Neural progenitor cell (in vitro differentiated cells): ENCODE results near the gene MINDY3. TPM values are rescaled to one million over a fixed set of nuclear protein-coding genes. Genes with fewer than 3 reads are reported as not detected.
A peak's percentile ranks its signal among the peaks of the same experiment; 100 is the strongest.
"Not testable (repeated sequence)": the region's sequence is repeated elsewhere in the genome, so short reads cannot be mapped to it uniquely, and the experiment has no call there.

Source experiments
- DNase-seq: peaks from one replicate; pipeline ENCODE4 v3.0.0-alpha.2; 2016; ENCODE audit warnings: low spot score
- H2AFZ ChIP-seq: fragments of 200-600 bp; sonication (generic); replicated peaks from 2 replicates; pipeline ENCODE4 v1.6.1; 2016; ENCODE audit warnings: antibody characterized with exemption
- H3F3A ChIP-seq: fragments of 200-600 bp; sonication (generic); 2 replicates; pipeline ENCODE4 v1.6.1; 2016; ENCODE audit warnings: antibody characterized with exemption, low read depth
- H3K27ac ChIP-seq: fragments of 200-600 bp; sonication (generic); 2 replicates; pipeline ENCODE4 v1.5.1; 2016; ENCODE audit warnings: mild to moderate bottlenecking
- H3K27me3 ChIP-seq: fragments of 200-600 bp; sonication (generic); 2 replicates; pipeline ENCODE4 v1.6.1; 2016; ENCODE audit warnings: mild to moderate bottlenecking, moderate library complexity
- H3K36me3 ChIP-seq: fragments of 200-600 bp; sonication (generic); 2 replicates; pipeline ENCODE4 v1.5.1; 2016
- H3K4me1 ChIP-seq: fragments of 200-600 bp; sonication (generic); 2 replicates; pipeline ENCODE4 v1.6.1; 2016; ENCODE audit warnings: mixed run types
- H3K4me2 ChIP-seq: fragments of 200-600 bp; sonication (generic); 2 replicates; pipeline ENCODE4 v1.6.1; 2016
- H3K4me3 ChIP-seq: fragments of 200-600 bp; sonication (generic); 2 replicates; pipeline ENCODE4 v1.5.1; 2016
- H3K79me2 ChIP-seq: fragments of 200-600 bp; sonication (generic); 2 replicates; pipeline ENCODE4 v1.6.1; 2016; ENCODE audit warnings: low read depth
- H3K9ac ChIP-seq: fragments of 200-600 bp; sonication (generic); 2 replicates; pipeline ENCODE4 v1.6.1; 2016
- H3K9me3 ChIP-seq: fragments of 200-600 bp; sonication (generic); 2 replicates; pipeline ENCODE4 v1.5.1; 2016; ENCODE audit warnings: low read depth
- H4K20me1 ChIP-seq: fragments of 200-600 bp; sonication (generic); 2 replicates; pipeline ENCODE4 v1.6.1; 2016; ENCODE audit warnings: low read depth
- H3K27ac Mint-ChIP-seq: 3 replicates; pipeline ENCODE4 v1.8.0; 2021; ENCODE audit warnings: mixed read lengths
- H3K27me3 Mint-ChIP-seq: 2 replicates; pipeline ENCODE4 v1.8.0; 2022; ENCODE audit warnings: low read depth, mild to moderate bottlenecking, inconsistent platforms, moderate library complexity, mixed read lengths; ENCODE audit not compliant: insufficient read depth
- H3K36me3 Mint-ChIP-seq: 3 replicates; pipeline ENCODE4 v1.8.0; 2021; ENCODE audit warnings: mixed read lengths
- H3K4me1 Mint-ChIP-seq: 3 replicates; pipeline ENCODE4 v1.8.0; 2021; ENCODE audit warnings: mixed read lengths
- H3K4me3 Mint-ChIP-seq: 3 replicates; pipeline ENCODE4 v1.8.0; 2021; ENCODE audit warnings: mild to moderate bottlenecking, moderate library complexity, mixed read lengths
- H3K9me3 Mint-ChIP-seq: 3 replicates; pipeline ENCODE4 v1.8.0; 2020; ENCODE audit warnings: mixed read lengths
- EZH2 ChIP-seq: fragments of 200-600 bp; sonication (generic); IDR thresholded peaks from 2 replicates; pipeline ENCODE4 v1.6.1; 2017; ENCODE audit warnings: antibody characterized with exemption, mild to moderate bottlenecking, moderate library complexity
- EZH2phosphoT487 ChIP-seq: fragments of 200-600 bp; sonication (generic); IDR thresholded peaks from 2 replicates; pipeline ENCODE4 v1.6.1; 2017; ENCODE audit warnings: antibody characterized with exemption
- total RNA-seq: library from RNA; depleted of rRNA; stranded (reverse); fragments of >200 nt; gene quantifications from 2 replicates; pipeline ENCODE4 v1.2.3, GENCODE V29; 2015; ENCODE audit warnings: low replicate concordance
- TF ChIP-seq, protein P1 (sequence below): fragments of 200-600 bp; sonication (generic); IDR thresholded peaks from 2 replicates; pipeline ENCODE4 v1.5.1; 2017; ENCODE audit warnings: antibody characterized with exemption, mild to moderate bottlenecking

Gene MINDY3
- total RNA-seq, 1 donor from 2014 or later, result 28.2 TPM

DNA sequence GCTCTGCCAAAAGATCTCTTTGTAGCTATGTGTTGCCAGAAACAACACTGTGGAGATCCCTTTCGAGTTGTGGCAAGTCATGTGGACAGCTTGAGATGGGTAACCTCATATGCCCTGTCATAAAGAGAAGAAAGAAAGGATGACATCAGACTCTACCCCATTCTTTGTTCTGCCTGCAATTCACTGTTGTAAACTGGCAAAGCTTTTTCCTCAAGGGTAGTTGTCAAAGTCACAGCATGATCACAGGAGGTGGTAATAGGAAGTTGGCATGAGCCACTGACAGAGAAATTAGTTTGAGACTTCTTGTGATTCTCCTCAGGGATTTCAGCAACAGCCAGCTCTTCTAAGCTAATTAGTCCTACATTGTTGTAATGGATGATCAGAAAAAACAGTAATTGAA lies 19.4 kb upstream of the MINDY3 start:
- peak; percentile 46 for TF ChIP-seq EZH2phosphoT487
- TF ChIP-seq, protein P1, sequence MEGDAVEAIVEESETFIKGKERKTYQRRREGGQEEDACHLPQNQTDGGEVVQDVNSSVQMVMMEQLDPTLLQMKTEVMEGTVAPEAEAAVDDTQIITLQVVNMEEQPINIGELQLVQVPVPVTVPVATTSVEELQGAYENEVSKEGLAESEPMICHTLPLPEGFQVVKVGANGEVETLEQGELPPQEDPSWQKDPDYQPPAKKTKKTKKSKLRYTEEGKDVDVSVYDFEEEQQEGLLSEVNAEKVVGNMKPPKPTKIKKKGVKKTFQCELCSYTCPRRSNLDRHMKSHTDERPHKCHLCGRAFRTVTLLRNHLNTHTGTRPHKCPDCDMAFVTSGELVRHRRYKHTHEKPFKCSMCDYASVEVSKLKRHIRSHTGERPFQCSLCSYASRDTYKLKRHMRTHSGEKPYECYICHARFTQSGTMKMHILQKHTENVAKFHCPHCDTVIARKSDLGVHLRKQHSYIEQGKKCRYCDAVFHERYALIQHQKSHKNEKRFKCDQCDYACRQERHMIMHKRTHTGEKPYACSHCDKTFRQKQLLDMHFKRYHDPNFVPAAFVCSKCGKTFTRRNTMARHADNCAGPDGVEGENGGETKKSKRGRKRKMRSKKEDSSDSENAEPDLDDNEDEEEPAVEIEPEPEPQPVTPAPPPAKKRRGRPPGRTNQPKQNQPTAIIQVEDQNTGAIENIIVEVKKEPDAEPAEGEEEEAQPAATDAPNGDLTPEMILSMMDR, result no peak
- Histone ChIP-seq H3F3A (no peaks in the 10 kb centered on the region), H3K9me3 (no peaks in the 10 kb centered on the region), H3K4me3 (no peak overlapping the region), H3K9ac (no peak overlapping the region), H3K79me2 (no peaks in the 10 kb centered on the region), H3K4me2 (peak overlapping the region; percentile 51), H2AFZ (no peak overlapping the region), H3K4me1 (peaks cover 15% of the 10 kb centered on the region), H3K36me3 (no peaks in the 10 kb centered on the region), H3K27ac (no peak overlapping the region), H3K27me3 (no peaks in the 10 kb centered on the region), H4K20me1 (no peaks in the 10 kb centered on the region)
- Mint-ChIP-seq H3K27ac (no peak overlapping the region), H3K4me3 (no peak overlapping the region), H3K9me3 (peaks cover 4% of the 10 kb centered on the region), H3K27me3 (peaks cover 7% of the 10 kb centered on the region), H3K36me3 (no peaks in the 10 kb centered on the region), H3K4me1 (peaks cover 9% of the 10 kb centered on the region)
- peak; percentile 34 for DNase-seq

GRCh38 chr10:15879058-15879457 lies 18.8 kb upstream of the MINDY3 start:
- no peak overlapping the region for H3K4me3 Mint-ChIP-seq
- H4K20me1 ChIP-seq, result no peaks in the 10 kb centered on the region
- H3K9ac ChIP-seq, result no peak overlapping the region
- peaks cover 9% of the 10 kb centered on the region for H3K4me1 Mint-ChIP-seq
- no peak overlapping the region for H3K27ac Mint-ChIP-seq
- no peaks in the 10 kb centered on the region for H3K36me3 Mint-ChIP-seq
- peaks cover 15% of the 10 kb centered on the region for H3K4me1 ChIP-seq
- peak; percentile 27 for DNase-seq
- peaks cover 7% of the 10 kb centered on the region for H3K27me3 Mint-ChIP-seq
- H3K4me3 ChIP-seq, result no peak overlapping the region
- H3K9me3 Mint-ChIP-seq, result peaks cover 8% of the 10 kb centered on the region
- H3K27me3 ChIP-seq, result no peaks in the 10 kb centered on the region
- no peak overlapping the region for H2AFZ ChIP-seq
- H3K9me3 ChIP-seq, result no peaks in the 10 kb centered on the region
- TF ChIP-seq, protein P1, result peak; percentile 77
- no peak for TF ChIP-seq EZH2phosphoT487
- no peaks in the 10 kb centered on the region for H3K36me3 ChIP-seq
- H3F3A ChIP-seq, result no peaks in the 10 kb centered on the region
- H3K4me2 ChIP-seq, result peak overlapping the region; percentile 51
- H3K79me2 ChIP-seq, result no peaks in the 10 kb centered on the region
- no peak overlapping the region for H3K27ac ChIP-seq

GRCh38 chr10:15877836-15878576 lies 17.7 kb upstream of the MINDY3 start:
- Histone ChIP-seq H3K27ac (no peak overlapping the region), H4K20me1 (no peaks in the 10 kb centered on the region), H3F3A (no peaks in the 10 kb centered on the region), H3K4me1 (peaks cover 15% of the 10 kb centered on the region), H2AFZ (no peak overlapping the region), H3K36me3 (no peaks in the 10 kb centered on the region), H3K4me3 (no peak overlapping the region), H3K4me2 (no peak overlapping the region), H3K27me3 (no peaks in the 10 kb centered on the region), H3K9ac (no peak overlapping the region), H3K9me3 (no peaks in the 10 kb centered on the region), H3K79me2 (no peaks in the 10 kb centered on the region)
- no peak overlapping the region for H3K27ac Mint-ChIP-seq
- H3K4me1 Mint-ChIP-seq, result peaks cover 9% of the 10 kb centered on the region
- peak overlapping the region; percentile 48 for H3K4me3 Mint-ChIP-seq
- TF ChIP-seq EZH2phosphoT487 (no peak), EZH2 (no peak)
- TF ChIP-seq, protein P1, result no peak
- H3K9me3 Mint-ChIP-seq, result peaks cover 16% of the 10 kb centered on the region
- no peaks in the 10 kb centered on the region for H3K36me3 Mint-ChIP-seq
- peaks cover 3% of the 10 kb centered on the region for H3K27me3 Mint-ChIP-seq
- DNase-seq, result peak; percentile 2

GRCh38 chr10:15876274-15876673 lies 16.0 kb upstream of the MINDY3 start:
- H3K4me3 ChIP-seq, H3K27me3 Mint-ChIP-seq, H3K9ac ChIP-seq, H3K9me3 ChIP-seq, H3K79me2 ChIP-seq, H3K4me1 Mint-ChIP-seq, H3K36me3 Mint-ChIP-seq, H3K27ac Mint-ChIP-seq, H4K20me1 ChIP-seq, DNase-seq, H3K36me3 ChIP-seq, H3K27me3 ChIP-seq, H3K4me3 Mint-ChIP-seq, H3F3A ChIP-seq, H2AFZ ChIP-seq, H3K27ac ChIP-seq, H3K4me2 ChIP-seq: not testable (repeated sequence)
- H3K4me1 ChIP-seq, result peaks cover 15% of the 10 kb centered on the region
- H3K9me3 Mint-ChIP-seq, result peaks cover 16% of the 10 kb centered on the region

GRCh38 chr10:15872645-15873044 lies 12.3 kb upstream of the MINDY3 start:
- H3K27me3 Mint-ChIP-seq, H3K27ac Mint-ChIP-seq, H3K9me3 ChIP-seq, H3K36me3 ChIP-seq, H3K4me1 ChIP-seq, H3K4me1 Mint-ChIP-seq, H3K9ac ChIP-seq, H3K36me3 Mint-ChIP-seq, H3K79me2 ChIP-seq, H3F3A ChIP-seq, H4K20me1 ChIP-seq, H3K4me2 ChIP-seq, H3K4me3 ChIP-seq, H3K27ac ChIP-seq, H3K4me3 Mint-ChIP-seq, H2AFZ ChIP-seq, DNase-seq: not testable (repeated sequence)
- peaks cover 16% of the 10 kb centered on the region for H3K9me3 Mint-ChIP-seq
- H3K27me3 ChIP-seq, result peaks cover 41% of the 10 kb centered on the region
